GM06990 (cell line): ENCODE data around the gene CDK1.

Experiments
- DNase-seq: peaks from one replicate; pipeline ENCODE4 v3.0.0-alpha.2; 2011; ENCODE audit not compliant: insufficient read length; ENCODE audit errors: extremely low read depth
- H3K27me3 ChIP-seq: replicated peaks from 2 replicates; pipeline ENCODE4 v1.6.0; 2011; ENCODE audit warnings: low read length; ENCODE audit not compliant: control insufficient read depth, insufficient read depth
- H3K36me3 ChIP-seq: 2 replicates; pipeline ENCODE4 v1.5.1; 2011; ENCODE audit warnings: low read length; ENCODE audit not compliant: control insufficient read depth, insufficient read depth
- H3K4me3 ChIP-seq: replicated peaks from 2 replicates; pipeline ENCODE4 v1.5.1; 2011; ENCODE audit warnings: low read depth, mild to moderate bottlenecking, control low read depth, low read length
- CTCF ChIP-seq: IDR thresholded peaks from 2 replicates; pipeline ENCODE4 v1.5.1; 2011; ENCODE audit warnings: low read length, control low read depth, mild to moderate bottlenecking, inconsistent platforms; ENCODE audit not compliant: insufficient read depth, poor library complexity, severe bottlenecking

Gene CDK1

GRCh38 chr10:60817398-60817805 lies 39.1 kb downstream of the CDK1 start:
- DNase-seq, result no peak
- Histone ChIP-seq H3K4me3 (no peak overlapping the region), H3K36me3 (no peaks in the 10 kb centered on the region), H3K27me3 (no peaks in the 10 kb centered on the region)
- no peak for TF ChIP-seq CTCF

GRCh38 chr10:60818134-60818770 lies 40.0 kb downstream of the CDK1 start:
- no peak for TF ChIP-seq CTCF
- no peak for DNase-seq

GRCh38 chr10:60819271-60819670 lies 41.0 kb downstream of the CDK1 start:
- Histone ChIP-seq H3K4me3 (no peak overlapping the region), H3K27me3 (no peaks in the 10 kb centered on the region), H3K36me3 (no peaks in the 10 kb centered on the region)
- no peak for TF ChIP-seq CTCF
- no peak for DNase-seq

More at GRCh38 chr10:60818134-60818770, 40.0 kb downstream of the CDK1 start:
- no peak overlapping the region for H3K4me3 ChIP-seq
- no peaks in the 10 kb centered on the region for H3K36me3 ChIP-seq
- H3K27me3 ChIP-seq, result no peaks in the 10 kb centered on the region

GRCh38 chr10:60820093-60820754 lies 41.9 kb downstream of the CDK1 start:
- H3K36me3 ChIP-seq, result no peaks in the 10 kb centered on the region
- TF ChIP-seq CTCF, result peak; percentile 60
- peak; percentile 27 for DNase-seq
- H3K27me3 ChIP-seq, result no peaks in the 10 kb centered on the region
- no peak overlapping the region for H3K4me3 ChIP-seq

GRCh38 chr10:60821656-60822055 lies 43.4 kb downstream of the CDK1 start:
- Histone ChIP-seq H3K36me3 (no peaks in the 10 kb centered on the region), H3K27me3 (no peaks in the 10 kb centered on the region), H3K4me3 (no peak overlapping the region)
- TF ChIP-seq CTCF, result no peak
- no peak for DNase-seq
